Naive thymus-derived CD4-positive, alpha-beta T cell (primary cell): ENCODE data around the gene KCTD5. TPM values are rescaled to one million over a fixed set of nuclear protein-coding genes. Genes with fewer than 3 reads are reported as not detected.
"Not testable (repeated sequence)": the region's sequence is repeated elsewhere in the genome, so short reads cannot be mapped to it uniquely, and the experiment has no call there.

Experiments used
- ATAC-seq: fragments of 150-1000 bp; cut with Tn5 transposase; 2 replicates; pipeline ENCODE4 v1.10.0; 2021; ENCODE audit warnings: mild to moderate bottlenecking, moderate library complexity
- CTCF ChIA-PET: fragments of 350-600 bp; sonication (Branson Sonifier 250); formaldehyde crosslinking; loops from one replicate; lab custom pipeline; 2021; ENCODE audit warnings: antibody characterized with exemption; lab: Charles Lee
- POLR2A ChIA-PET: fragments of 350-600 bp; sonication (Branson Sonifier 250); formaldehyde crosslinking; loops from one replicate; lab custom pipeline; 2021; ENCODE audit warnings: antibody characterized with exemption, inconsistent platforms; lab: Charles Lee
- DNase-seq, 9 donors: peaks; one replicate each; pipeline versions ENCODE4 v3.0.0 to v3.0.0-alpha.2; 2020 to 2022; ENCODE audit warnings: mixed read lengths in 1 of 9
- H3K27ac ChIP-seq: one replicate; pipeline ENCODE4 v1.7.0; 2013; ENCODE audit warnings: mild to moderate bottlenecking, low read depth, low read length, moderate library complexity
- H3K27me3 ChIP-seq, 2 donors: one replicate each; pipeline ENCODE4 v1.7.0; 2013; ENCODE audit warnings: low read length in 2 of 2, mild to moderate bottlenecking in 2 of 2, moderate library complexity in 2 of 2; ENCODE audit not compliant: control insufficient read depth in 2 of 2, insufficient read depth in 2 of 2
- H3K36me3 ChIP-seq, 3 experiments: 1 replicate in 2 of 3; 2 replicates in 1 of 3; pipeline ENCODE4 v1.7.0; 2013; ENCODE audit warnings: low read length in 3 of 3, mild to moderate bottlenecking in 3 of 3, moderate library complexity in 1 of 3; ENCODE audit not compliant: insufficient read depth in 3 of 3, control insufficient read depth in 2 of 3
- H3K4me1 ChIP-seq, 2 donors: one replicate each; pipeline ENCODE4 v1.7.0; 2013; ENCODE audit warnings: low read length in 2 of 2, mild to moderate bottlenecking in 2 of 2, moderate library complexity in 1 of 2; ENCODE audit not compliant: control insufficient read depth in 2 of 2, insufficient read depth in 2 of 2
- H3K4me3 ChIP-seq: 2 replicates; pipeline ENCODE4 v1.7.0; 2013; ENCODE audit warnings: mild to moderate bottlenecking, low read length
- H3K9me3 ChIP-seq, 3 experiments: 1 replicate in 2 of 3; 2 replicates in 1 of 3; pipeline ENCODE4 v1.7.0; 2013; ENCODE audit warnings: low read length in 3 of 3; ENCODE audit not compliant: control insufficient read depth in 2 of 3
- H3K27ac Mint-ChIP-seq, 9 donors: one replicate each; pipeline ENCODE4 v1.8.0; 2020 to 2022; ENCODE audit warnings: mixed read lengths in 9 of 9, mild to moderate bottlenecking in 8 of 9, moderate library complexity in 5 of 9, inconsistent platforms in 2 of 9
- H3K27me3 Mint-ChIP-seq, 5 donors: one replicate each; pipeline ENCODE4 v1.8.0; 2021 to 2022; ENCODE audit warnings: mixed read lengths in 5 of 5, mild to moderate bottlenecking in 1 of 5
- H3K36me3 Mint-ChIP-seq, 5 donors: one replicate each; pipeline ENCODE4 v1.8.0; 2020 to 2022; ENCODE audit warnings: mixed read lengths in 5 of 5, mild to moderate bottlenecking in 3 of 5, inconsistent platforms in 1 of 5
- H3K4me1 Mint-ChIP-seq, 7 donors: one replicate each; pipeline ENCODE4 v1.8.0; 2020 to 2022; ENCODE audit warnings: mixed read lengths in 7 of 7, mild to moderate bottlenecking in 3 of 7, inconsistent platforms in 1 of 7
- H3K4me3 Mint-ChIP-seq, 10 donors: one replicate each; pipeline ENCODE4 v1.8.0; 2020 to 2022; ENCODE audit warnings: mild to moderate bottlenecking in 10 of 10, mixed read lengths in 10 of 10, moderate library complexity in 6 of 10, inconsistent platforms in 2 of 10
- H3K9me3 Mint-ChIP-seq, 11 donors: one replicate each; pipeline ENCODE4 v1.8.0; 2020 to 2022; ENCODE audit warnings: mixed read lengths in 11 of 11, mild to moderate bottlenecking in 4 of 11, inconsistent platforms in 1 of 11, moderate library complexity in 1 of 11
- intact Hi-C, 2 donors: fragments of 100-400 bp; cut with micrococcal nuclease; formaldehyde crosslinking; loops; one replicate each; pipeline ENCODE4 v1.15.1; 2023
- polyA plus RNA-seq, 2 donors: library from polyadenylated mRNA; unstranded; fragments of 300-500 nt; fragmentation: Illumina TruSeq; gene quantifications; one replicate each; pipeline ENCODE4 v1.2.3, GENCODE V29; 2021
- total RNA-seq, 6 experiments: library from RNA in 5 of 6; stranded (reverse) in 5 of 6; gene quantifications; 1 replicate in 5 of 6; 2 replicates in 1 of 6; pipeline ENCODE4 v1.2.3 and lab custom pipeline; 2021 to 2026

The KCTD5 gene
- total and polyA plus RNA-seq, 7 experiments from 2014 or later: 15.7 to 37.5 (median 24.6) TPM

DNA sequence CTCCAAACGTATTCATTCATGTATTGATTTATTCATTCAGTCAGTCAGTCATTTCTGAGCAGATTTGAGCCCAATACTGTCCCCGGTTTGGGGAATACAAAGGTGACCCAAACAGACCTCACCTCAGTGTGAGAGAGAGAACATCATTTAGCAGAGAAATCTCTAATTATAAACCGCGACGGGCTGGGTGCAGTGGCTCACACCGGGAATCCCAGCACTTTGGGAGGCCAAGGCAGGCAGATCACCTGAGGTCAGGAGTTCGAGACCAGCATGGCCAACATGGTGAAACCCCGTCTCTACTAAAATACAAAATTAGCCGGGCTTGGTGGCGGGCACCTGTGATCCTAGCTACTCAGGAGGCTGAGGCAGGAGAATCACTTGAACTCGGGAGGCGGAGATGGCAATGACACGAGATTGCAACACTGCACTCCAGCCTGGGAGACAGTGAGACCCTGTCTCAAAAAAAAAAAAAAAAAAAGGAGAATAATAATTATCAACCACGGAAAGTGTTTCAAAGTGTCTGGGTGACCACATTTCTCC lies 39.4 kb downstream of the KCTD5 start:
- Histone ChIP-seq H3K4me3 (peak overlapping the region; percentile 7), H3K27ac (peak overlapping the region; percentile 74)
- POLR2A ChIA-PET: interaction anchor here (0.7 kb wide), 1 partner anchor 495 kb away, joined by 5 read pairs; no protein-coding TSS in a partner anchor
- H3K4me1 Mint-ChIP-seq, H3K36me3 ChIP-seq, ATAC-seq, DNase-seq, H3K4me1 ChIP-seq, H3K36me3 Mint-ChIP-seq, H3K9me3 ChIP-seq, H3K27me3 ChIP-seq, H3K9me3 Mint-ChIP-seq: not testable (repeated sequence)
- Mint-ChIP-seq H3K27me3 (peaks cover 9 to 14% (median 10%) of the 10 kb centered on the region in 5 donors), H3K27ac (peak overlapping the region in 2 of 9 donors; percentile 23 to 28), H3K4me3 (peak overlapping the region; percentile 32 to 82 (median 70))
- intact Hi-C loops: loop anchor here (1.0 to 2.0 kb wide), 9 partner anchors 31 to 517 kb away; partner anchors contain the start of genes KCTD5 (in 2 of the 2), SRRM2 (in 2 of the 2), ELOB (in 1 of the 2) and MLST8 (in 1 of the 2)
- CTCF ChIA-PET: interaction anchor here (0.6 kb wide), 1 partner anchor 199 kb away, joined by 5 read pairs; no protein-coding TSS in a partner anchor

DNA sequence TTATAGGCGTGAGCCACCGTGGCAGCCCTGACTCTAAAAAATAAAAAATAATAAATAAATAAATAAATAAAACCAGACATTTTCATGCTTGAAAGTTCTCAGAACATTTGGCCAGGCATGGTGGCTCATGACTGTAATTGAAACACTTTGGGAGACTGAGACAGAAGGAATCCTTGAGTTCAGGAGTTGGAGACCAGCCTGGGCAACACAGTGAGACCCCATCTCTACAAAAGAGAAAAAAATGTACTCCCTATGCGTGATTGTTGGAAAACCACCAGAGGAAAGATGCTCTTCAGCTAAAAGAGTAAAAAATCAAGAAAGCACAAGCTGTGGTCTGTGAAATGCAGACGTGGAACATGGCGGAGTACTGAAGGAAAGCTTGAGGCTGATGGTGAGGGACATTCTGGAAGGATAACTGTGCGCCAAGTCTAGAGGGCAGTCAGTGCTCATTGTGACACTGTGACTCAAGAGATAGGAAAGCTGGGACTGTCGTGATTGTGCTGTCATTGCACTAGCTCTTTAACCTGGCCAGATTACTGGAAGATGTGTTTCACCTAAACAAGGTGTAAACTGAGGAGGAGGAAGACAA lies 41.9 kb downstream of the KCTD5 start:
- peaks cover 0 to 5% (median 0%) of the 10 kb centered on the region in 7 donors for H3K4me1 Mint-ChIP-seq
- H3K27ac Mint-ChIP-seq: no peak overlapping the region
- Histone ChIP-seq H3K27ac (no peak overlapping the region), H3K4me3 (no peak overlapping the region), H3K27me3 (no peaks in the 10 kb centered on the region), H3K4me1 (no peaks in the 10 kb centered on the region), H3K36me3 (no peaks in the 10 kb centered on the region), H3K9me3 (no peaks in the 10 kb centered on the region)
- intact Hi-C loops: no loop called here
- ATAC-seq (no peak), DNase-seq (no peak)
- POLR2A ChIA-PET: no interaction called here
- no peaks in the 10 kb centered on the region for H3K36me3 Mint-ChIP-seq
- peaks cover 9 to 14% (median 10%) of the 10 kb centered on the region in 5 donors for H3K27me3 Mint-ChIP-seq
- peaks cover 0 to 3% (median 0%) of the 10 kb centered on the region in 11 donors for H3K9me3 Mint-ChIP-seq
- no peak overlapping the region for H3K4me3 Mint-ChIP-seq
- CTCF ChIA-PET: interaction anchor here (0.6 to 0.7 kb wide), 2 partner anchors 17 to 260 kb away, joined by 3 read pairs; no protein-coding TSS in a partner anchor

GRCh38 chr16:2724816-2725348 lies 42.6 kb downstream of the KCTD5 start:
- ChIA-PET POLR2A (no interaction called here), CTCF (interaction anchor here (0.7 kb wide), 1 partner anchor 260 kb away, joined by 3 read pairs; no protein-coding TSS in a partner anchor)
- intact Hi-C loops: no loop called here
- H3K4me3 Mint-ChIP-seq: no peak overlapping the region
- no peak overlapping the region for H3K4me3 ChIP-seq
- no peaks in the 10 kb centered on the region for H3K36me3 ChIP-seq
- no peak for ATAC-seq
- no peak for DNase-seq
- H3K27me3 Mint-ChIP-seq: peaks cover 9 to 14% (median 10%) of the 10 kb centered on the region in 5 donors
- H3K9me3 ChIP-seq: no peaks in the 10 kb centered on the region
- H3K9me3 Mint-ChIP-seq: peaks cover 0 to 3% (median 0%) of the 10 kb centered on the region in 11 donors
- no peak overlapping the region for H3K27ac Mint-ChIP-seq
- no peaks in the 10 kb centered on the region for H3K27me3 ChIP-seq
- no peaks in the 10 kb centered on the region for H3K36me3 Mint-ChIP-seq
- no peak overlapping the region for H3K27ac ChIP-seq
- H3K4me1 ChIP-seq: no peaks in the 10 kb centered on the region
- H3K4me1 Mint-ChIP-seq: peaks cover 0 to 5% (median 0%) of the 10 kb centered on the region in 7 donors

DNA sequence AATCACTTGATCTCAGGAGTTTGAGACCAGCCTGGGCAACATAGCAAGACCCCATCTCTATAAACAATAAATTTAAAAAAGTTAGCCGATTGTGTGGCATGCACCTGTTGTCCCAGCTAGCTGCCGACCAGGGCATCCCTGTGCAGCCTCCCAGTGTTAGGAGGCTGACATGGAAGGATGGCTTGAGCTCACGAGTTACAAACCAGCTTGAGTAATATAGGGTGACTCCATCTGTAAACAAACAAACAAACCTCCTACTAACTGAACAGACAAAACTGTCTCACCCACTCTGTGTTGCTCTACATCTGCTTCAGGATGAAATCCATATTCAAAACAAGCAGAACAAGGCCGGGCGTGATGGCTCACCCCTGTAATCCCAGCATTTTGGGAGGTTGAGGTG lies 44.6 kb downstream of the KCTD5 start:
- no peak overlapping the region for H3K4me3 ChIP-seq
- Mint-ChIP-seq H3K4me3 (no peak overlapping the region), H3K27ac (no peak overlapping the region), H3K9me3 (peaks cover 0 to 3% (median 0%) of the 10 kb centered on the region in 11 donors), H3K36me3 (no peaks in the 10 kb centered on the region), H3K27me3 (peaks cover 9 to 14% (median 10%) of the 10 kb centered on the region in 5 donors), H3K4me1 (peaks cover 0 to 3% (median 0%) of the 10 kb centered on the region in 7 donors)
- no peak overlapping the region for H3K27ac ChIP-seq
- ChIA-PET CTCF (no interaction called here), POLR2A (no interaction called here)
- no peaks in the 10 kb centered on the region for H3K36me3 ChIP-seq
- DNase-seq (no peak), ATAC-seq (no peak)
- no peaks in the 10 kb centered on the region for H3K4me1 ChIP-seq
- intact Hi-C loops: no loop called here
- H3K27me3 ChIP-seq: no peaks in the 10 kb centered on the region
- no peaks in the 10 kb centered on the region for H3K9me3 ChIP-seq

DNA sequence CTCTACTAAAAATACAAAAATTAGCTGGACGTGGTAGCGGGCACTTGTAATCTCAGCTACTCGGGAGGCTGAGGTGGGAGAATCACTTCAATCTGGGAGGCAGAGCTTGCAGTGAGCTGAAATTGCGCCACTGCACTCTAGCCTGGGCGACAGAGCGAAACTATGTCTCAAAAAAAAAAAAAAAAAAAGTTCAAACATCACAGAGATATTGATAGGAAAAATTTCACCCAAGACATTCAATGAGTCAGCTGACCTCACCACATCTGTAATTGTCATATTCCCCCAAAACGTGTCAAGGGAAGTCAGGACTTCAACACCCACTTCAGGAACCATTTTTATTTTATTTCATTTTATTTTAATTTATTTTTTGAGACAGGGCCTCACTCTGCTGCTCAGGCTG lies 45.7 kb downstream of the KCTD5 start:
- H3K27ac ChIP-seq: no peak overlapping the region
- H3K4me3 ChIP-seq: no peak overlapping the region
- H3K27ac Mint-ChIP-seq: no peak overlapping the region
- no peaks in the 10 kb centered on the region for H3K9me3 ChIP-seq
- intact Hi-C loops: no loop called here
- no peak for DNase-seq
- H3K4me3 Mint-ChIP-seq: no peak overlapping the region
- no peaks in the 10 kb centered on the region for H3K27me3 ChIP-seq
- no peak for ATAC-seq
- H3K9me3 Mint-ChIP-seq: peaks cover 0 to 3% (median 0%) of the 10 kb centered on the region in 11 donors
- H3K4me1 ChIP-seq: no peaks in the 10 kb centered on the region
- no peaks in the 10 kb centered on the region for H3K36me3 ChIP-seq
- no peaks in the 10 kb centered on the region for H3K4me1 Mint-ChIP-seq
- ChIA-PET CTCF (interaction anchor here (0.6 kb wide), 1 partner anchor 138 kb away, joined by 4 read pairs; no protein-coding TSS in a partner anchor), POLR2A (no interaction called here)
- H3K36me3 Mint-ChIP-seq: no peaks in the 10 kb centered on the region
- H3K27me3 Mint-ChIP-seq: peaks cover 9 to 14% (median 10%) of the 10 kb centered on the region in 5 donors

DNA sequence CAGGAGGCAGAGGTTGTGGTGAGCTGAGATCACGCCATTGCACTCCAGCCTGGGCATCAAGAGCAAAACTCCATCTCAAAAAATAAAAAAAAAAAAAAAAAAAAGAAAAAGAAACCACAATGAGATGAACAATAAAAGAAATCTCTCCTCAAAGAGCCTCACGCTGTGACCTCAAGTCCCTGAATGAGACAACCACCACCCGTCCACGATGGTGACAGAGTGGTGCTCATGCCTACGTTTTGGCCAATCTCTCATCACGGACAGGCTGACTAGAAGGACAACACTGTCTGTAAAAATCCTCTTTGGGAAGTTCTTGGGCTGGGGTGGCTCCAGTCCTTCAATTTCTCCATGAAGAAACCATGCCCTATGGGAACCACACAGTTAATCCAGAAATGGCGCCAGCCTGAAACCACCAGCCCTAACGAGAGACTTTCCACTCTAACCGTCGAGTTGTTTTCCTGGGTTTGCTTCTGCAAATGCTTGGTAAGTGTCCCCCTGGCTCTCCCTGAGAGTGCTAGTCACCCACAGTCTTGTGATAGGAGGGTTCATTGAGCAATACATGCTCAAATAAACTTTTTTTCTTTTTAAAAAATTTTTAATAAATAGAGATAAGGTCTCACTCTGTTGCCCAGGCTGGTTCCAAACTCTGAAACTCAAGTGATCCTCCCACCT lies 52.7 kb downstream of the KCTD5 start:
- ChIA-PET CTCF (no interaction called here), POLR2A (no interaction called here)
- Mint-ChIP-seq H3K4me3 (no peak overlapping the region), H3K4me1 (no peaks in the 10 kb centered on the region), H3K9me3 (no peaks in the 10 kb centered on the region), H3K27me3 (peaks cover 0 to 3% (median 0%) of the 10 kb centered on the region in 5 donors), H3K36me3 (no peaks in the 10 kb centered on the region), H3K27ac (no peak overlapping the region)
- no peaks in the 10 kb centered on the region for H3K9me3 ChIP-seq
- DNase-seq: no peak
- H3K4me3 ChIP-seq: no peak overlapping the region
- no peak overlapping the region for H3K27ac ChIP-seq
- no peaks in the 10 kb centered on the region for H3K36me3 ChIP-seq
- intact Hi-C loops: no loop called here
- H3K4me1 ChIP-seq: no peaks in the 10 kb centered on the region
- no peaks in the 10 kb centered on the region for H3K27me3 ChIP-seq
- no peak for ATAC-seq
